Measurements from ENCODE around the gene HNRNPA0.

- TF ChIP-seq POLR2A (IDR thresholded peaks at IDR 0.05) (no peak), CTCF (IDR thresholded peaks at IDR 0.05) (no peak)
Measured at GRCh38 chr5:137753691-137754187, 424 bp downstream of the HNRNPA0 start.

All from uterus (tissue), 2 donors.